HEK293 (cell line): ENCODE data around the gene ACTR1A.

Experiments used
- CTCF ChIA-PET: fragments of 350-600 bp; formaldehyde crosslinking; extraction: SDS; loops from one replicate; lab custom pipeline; 2021; ENCODE audit warnings: antibody characterized with exemption; lab: Yijun Ruan, JAX
- POLR2A ChIA-PET: fragments of 300-600 bp; formaldehyde crosslinking; extraction: SDS; loops from one replicate; lab custom pipeline; 2020; ENCODE audit warnings: antibody characterized with exemption, inconsistent platforms; lab: Yijun Ruan, JAX
- H3K27ac ChIP-seq: fragments of 200-500 bp; sonication (Bioruptor generic); 2 replicates; pipeline ENCODE4 v1.5.1; 2014; ENCODE audit warnings: low read depth, low read length, control low read depth, inconsistent platforms; ENCODE audit errors: extremely low read depth
- H3K36me3 ChIP-seq, 2 experiments: fragments of 200-500 bp in 1 of 2; sonication (Bioruptor generic) in 1 of 2; 1 replicate in 1 of 2; 2 replicates in 1 of 2; pipeline ENCODE4 v1.5.1; 2014 to 2017; ENCODE audit warnings: inconsistent platforms in 2 of 2, low read length in 2 of 2; ENCODE audit not compliant: control insufficient read depth in 2 of 2, insufficient read depth in 1 of 2
- H3K4me1 ChIP-seq: fragments of 200-500 bp; sonication (Bioruptor generic); 2 replicates; pipeline ENCODE4 v1.5.1; 2014; ENCODE audit warnings: mild to moderate bottlenecking, low read length, inconsistent platforms; ENCODE audit not compliant: control insufficient read depth, insufficient read depth
- H3K4me3 ChIP-seq: 2 replicates; pipeline ENCODE4 v1.5.1; 2011; ENCODE audit warnings: low read depth, mild to moderate bottlenecking, control low read depth, low read length, moderate library complexity
- H3K9me3 ChIP-seq: fragments of 200-500 bp; sonication (Bioruptor generic); 2 replicates; pipeline ENCODE4 v1.5.1; 2014; ENCODE audit warnings: low read depth, low read length, inconsistent platforms; ENCODE audit not compliant: control insufficient read depth, insufficient read depth
- BCL11A ChIP-seq: fragments of 450-650 bp; formaldehyde crosslinking; IDR thresholded peaks from 2 replicates; pipeline ENCODE4 v1.5.1; 2016; ENCODE audit warnings: low read depth, missing biosample characterization, missing genetic modification characterization
- BCL6B ChIP-seq: fragments of 450-650 bp; formaldehyde crosslinking; IDR thresholded peaks from 2 replicates; pipeline ENCODE4 v1.5.1; 2017; ENCODE audit warnings: missing biosample characterization, missing genetic modification characterization
- PRDM2 ChIP-seq: fragments of 450-650 bp; formaldehyde crosslinking; IDR thresholded peaks from 2 replicates; pipeline ENCODE4 v1.5.1; 2016; ENCODE audit warnings: missing biosample characterization, missing genetic modification characterization, borderline replicate concordance
- TRIM28 ChIP-seq: IDR thresholded peaks from 2 replicates; pipeline ENCODE4 v1.6.1; 2011; ENCODE audit warnings: low read length, control low read depth, borderline replicate concordance
- ZBTB17 ChIP-seq: fragments of 450-650 bp; formaldehyde crosslinking; IDR thresholded peaks from 2 replicates; pipeline ENCODE4 v1.5.1; 2016; ENCODE audit warnings: missing biosample characterization, missing genetic modification characterization
- ZBTB20 ChIP-seq: fragments of 450-650 bp; formaldehyde crosslinking; IDR thresholded peaks from 2 replicates; pipeline ENCODE4 v1.5.1; 2016; ENCODE audit warnings: missing biosample characterization, missing genetic modification characterization
- ZBTB48 ChIP-seq: fragments of 450-650 bp; formaldehyde crosslinking; IDR thresholded peaks from 2 replicates; pipeline ENCODE4 v1.5.1; 2016; ENCODE audit warnings: missing biosample characterization, missing genetic modification characterization
- ZNF169 ChIP-seq: fragments of 450-650 bp; formaldehyde crosslinking; IDR thresholded peaks from 2 replicates; pipeline ENCODE4 v1.5.1; 2016; ENCODE audit warnings: missing biosample characterization, missing genetic modification characterization
- ZNF555 ChIP-seq: fragments of 450-650 bp; formaldehyde crosslinking; conservative IDR thresholded peaks from 2 replicates; pipeline ENCODE4 v1.5.1; 2017; ENCODE audit warnings: missing biosample characterization, mild to moderate bottlenecking, missing genetic modification characterization, inconsistent platforms
- ZNF561 ChIP-seq: fragments of 450-650 bp; IDR thresholded peaks from 2 replicates; pipeline ENCODE4 v1.5.1; 2018; ENCODE audit warnings: missing biosample characterization, missing genetic modification characterization, borderline replicate concordance
- ZNF701 ChIP-seq: fragments of 450-650 bp; formaldehyde crosslinking; IDR thresholded peaks from 2 replicates; pipeline ENCODE4 v1.5.1; 2016; ENCODE audit warnings: missing biosample characterization, missing genetic modification characterization
- ZNF830 ChIP-seq: fragments of 450-650 bp; IDR thresholded peaks from 2 replicates; pipeline ENCODE4 v1.5.0; 2018; ENCODE audit warnings: missing biosample characterization, missing genetic modification characterization, low read depth, mild to moderate bottlenecking, moderate library complexity
- TF ChIP-seq, protein P1 (sequence below): fragments of 450-650 bp; formaldehyde crosslinking; IDR thresholded peaks from 2 replicates; pipeline ENCODE4 v1.5.1; 2016; ENCODE audit warnings: missing biosample characterization, missing genetic modification characterization, borderline replicate concordance

Gene ACTR1A

GRCh38 chr10:102517553-102517952 is 15.0 kb upstream of the ACTR1A start:
- no peak overlapping the region for H3K27ac ChIP-seq
- TF ChIP-seq ZBTB17 (peak; percentile 78), ZBTB20 (no peak)
- TF ChIP-seq, protein P1, sequence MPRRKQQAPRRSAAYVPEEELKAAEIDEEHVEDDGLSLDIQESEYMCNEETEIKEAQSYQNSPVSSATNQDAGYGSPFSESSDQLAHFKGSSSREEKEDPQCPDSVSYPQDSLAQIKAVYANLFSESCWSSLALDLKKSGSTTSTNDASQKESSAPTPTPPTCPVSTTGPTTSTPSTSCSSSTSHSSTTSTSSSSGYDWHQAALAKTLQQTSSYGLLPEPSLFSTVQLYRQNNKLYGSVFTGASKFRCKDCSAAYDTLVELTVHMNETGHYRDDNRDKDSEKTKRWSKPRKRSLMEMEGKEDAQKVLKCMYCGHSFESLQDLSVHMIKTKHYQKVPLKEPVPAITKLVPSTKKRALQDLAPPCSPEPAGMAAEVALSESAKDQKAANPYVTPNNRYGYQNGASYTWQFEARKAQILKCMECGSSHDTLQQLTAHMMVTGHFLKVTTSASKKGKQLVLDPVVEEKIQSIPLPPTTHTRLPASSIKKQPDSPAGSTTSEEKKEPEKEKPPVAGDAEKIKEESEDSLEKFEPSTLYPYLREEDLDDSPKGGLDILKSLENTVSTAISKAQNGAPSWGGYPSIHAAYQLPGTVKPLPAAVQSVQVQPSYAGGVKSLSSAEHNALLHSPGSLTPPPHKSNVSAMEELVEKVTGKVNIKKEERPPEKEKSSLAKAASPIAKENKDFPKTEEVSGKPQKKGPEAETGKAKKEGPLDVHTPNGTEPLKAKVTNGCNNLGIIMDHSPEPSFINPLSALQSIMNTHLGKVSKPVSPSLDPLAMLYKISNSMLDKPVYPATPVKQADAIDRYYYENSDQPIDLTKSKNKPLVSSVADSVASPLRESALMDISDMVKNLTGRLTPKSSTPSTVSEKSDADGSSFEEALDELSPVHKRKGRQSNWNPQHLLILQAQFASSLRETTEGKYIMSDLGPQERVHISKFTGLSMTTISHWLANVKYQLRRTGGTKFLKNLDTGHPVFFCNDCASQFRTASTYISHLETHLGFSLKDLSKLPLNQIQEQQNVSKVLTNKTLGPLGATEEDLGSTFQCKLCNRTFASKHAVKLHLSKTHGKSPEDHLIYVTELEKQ, result no peak
- TF ChIP-seq, all 188 proteins: peak for 1
- POLR2A ChIA-PET, result interaction anchor here (1.4 kb wide), 1 partner anchor 14 kb away, joined by 3 read pairs; the partner anchor contains the start of gene SUFU
- Histone ChIP-seq H3K9me3 (no peaks in the 10 kb centered on the region), H3K4me3 (no peak overlapping the region), H3K4me1 (no peaks in the 10 kb centered on the region), H3K36me3 (peaks cover 12 to 47% of the 10 kb centered on the region in 2 experiments)
- CTCF ChIA-PET, result no interaction called here

- Histone ChIP-seq H3K9me3 (no peaks in the 10 kb centered on the region), H3K27ac (no peak overlapping the region), H3K4me1 (no peaks in the 10 kb centered on the region), H3K36me3 (peaks cover 21 to 54% of the 10 kb centered on the region in 2 experiments), H3K4me3 (no peak overlapping the region)
- ChIA-PET CTCF (interaction anchor here (1.3 kb wide), 1 partner anchor 9 kb away, joined by 5 read pairs; no protein-coding TSS in a partner anchor), POLR2A (no interaction called here)
- TF ChIP-seq BCL11A (no peak), ZNF555 (no peak)
These were observed 13.2 kb upstream of the ACTR1A start for GRCh38 chr10:102515724-102516123.

GRCh38 chr10:102514487-102515311 is 12.2 kb upstream of the ACTR1A start:
- POLR2A ChIA-PET, result interaction anchor here (0.6 to 0.7 kb wide), 2 partner anchors 11 to 58 kb away, joined by 3 to 6 read pairs; partner anchors contain the start of gene SUFU
- TF ChIP-seq BCL6B (tag by site-specific recombination), result no peak
- no peak for TF ChIP-seq ZNF561 (tag by site-specific recombination)
- TF ChIP-seq ZBTB48 (tag by site-specific recombination), result no peak
- no peak for TF ChIP-seq TRIM28
- TF ChIP-seq BCL11A, result no peak
- TF ChIP-seq ZNF169 (tag by site-specific recombination), result no peak
- no peak for TF ChIP-seq ZNF830 (tag by site-specific recombination)
- TF ChIP-seq ZNF701 (tag by site-specific recombination), result no peak
- TF ChIP-seq PRDM2 (tag by site-specific recombination), result no peak

More at GRCh38 chr10:102514487-102515311, 12.2 kb upstream of the ACTR1A start:
- CTCF ChIA-PET, result no interaction called here
- H3K4me1 ChIP-seq, result no peaks in the 10 kb centered on the region
- peaks cover 26 to 58% of the 10 kb centered on the region in 2 experiments for H3K36me3 ChIP-seq
- no peak overlapping the region for H3K4me3 ChIP-seq
- no peaks in the 10 kb centered on the region for H3K9me3 ChIP-seq
- H3K27ac ChIP-seq, result no peak overlapping the region
